ENCODE results near the gene TERC. TPM values are rescaled to one million over a fixed set of nuclear protein-coding genes. Genes with fewer than 3 reads are reported as not detected.
A peak's percentile ranks its signal among the peaks of the same experiment; 100 is the strongest.

Gene TERC
- total and polyA plus RNA-seq, 2 experiments from 2014 or later, result 2.0 to 216 TPM

DNA sequence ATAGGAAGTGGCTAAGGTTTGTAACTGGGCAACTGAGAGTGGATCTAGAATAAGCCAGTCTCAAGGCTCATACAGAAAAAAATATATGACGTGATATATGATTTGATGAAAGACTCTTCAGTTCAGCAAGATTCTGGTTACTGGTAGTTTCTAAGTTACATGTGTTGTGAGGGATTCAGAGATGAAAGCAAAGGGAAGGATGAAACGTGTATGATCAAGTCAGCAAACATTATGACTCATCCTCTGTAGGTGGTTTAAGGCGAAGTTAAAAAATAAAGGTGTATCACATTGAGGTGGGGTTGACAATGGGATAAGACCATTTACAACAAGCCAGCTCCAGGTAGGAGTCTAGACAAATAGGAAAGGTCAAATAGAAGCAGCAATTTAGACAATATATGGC is 16.2 kb downstream of the TERC start:
- 42% methylated on average over 3 of the region's 3 CpGs for WGBS (ENCODE audit: low lambda C conversion rate, missing lambda C conversion rate)
- Histone ChIP-seq H2AFZ (no peak overlapping the region), H3K27ac (peak overlapping the region; percentile 23), H3K9me3 (ENCODE audit: low read depth) (no peaks in the 10 kb centered on the region), H4K20me1 (ENCODE audit: insufficient read depth, poor library complexity, severe bottlenecking) (no peaks in the 10 kb centered on the region), H3K4me2 (no peak overlapping the region), H3K9me2 (replicated peaks; ENCODE audit: insufficient read depth) (no peaks in the 10 kb centered on the region), H3K36me3 (replicated peaks; ENCODE audit: insufficient read depth, low read depth) (no peaks in the 10 kb centered on the region), H3K4me3 (no peak overlapping the region), H3K79me2 (no peaks in the 10 kb centered on the region), H3K4me1 (ENCODE audit: insufficient read depth) (no peaks in the 10 kb centered on the region), H3K27me3 (no peaks in the 10 kb centered on the region)
- no peak for DNase-seq (ENCODE audit: low spot score)
- TF ChIP-seq, protein P1, sequence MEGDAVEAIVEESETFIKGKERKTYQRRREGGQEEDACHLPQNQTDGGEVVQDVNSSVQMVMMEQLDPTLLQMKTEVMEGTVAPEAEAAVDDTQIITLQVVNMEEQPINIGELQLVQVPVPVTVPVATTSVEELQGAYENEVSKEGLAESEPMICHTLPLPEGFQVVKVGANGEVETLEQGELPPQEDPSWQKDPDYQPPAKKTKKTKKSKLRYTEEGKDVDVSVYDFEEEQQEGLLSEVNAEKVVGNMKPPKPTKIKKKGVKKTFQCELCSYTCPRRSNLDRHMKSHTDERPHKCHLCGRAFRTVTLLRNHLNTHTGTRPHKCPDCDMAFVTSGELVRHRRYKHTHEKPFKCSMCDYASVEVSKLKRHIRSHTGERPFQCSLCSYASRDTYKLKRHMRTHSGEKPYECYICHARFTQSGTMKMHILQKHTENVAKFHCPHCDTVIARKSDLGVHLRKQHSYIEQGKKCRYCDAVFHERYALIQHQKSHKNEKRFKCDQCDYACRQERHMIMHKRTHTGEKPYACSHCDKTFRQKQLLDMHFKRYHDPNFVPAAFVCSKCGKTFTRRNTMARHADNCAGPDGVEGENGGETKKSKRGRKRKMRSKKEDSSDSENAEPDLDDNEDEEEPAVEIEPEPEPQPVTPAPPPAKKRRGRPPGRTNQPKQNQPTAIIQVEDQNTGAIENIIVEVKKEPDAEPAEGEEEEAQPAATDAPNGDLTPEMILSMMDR (IDR thresholded peaks at IDR 0.05; ENCODE audit: poor library complexity), result no peak
- TF ChIP-seq EZH2phosphoT487 (IDR thresholded peaks at IDR 0.05; ENCODE audit: low read depth, severe bottlenecking, unreplicated experiment), result no peak
- TF ChIP-seq EZH2 (IDR thresholded peaks at IDR 0.05; ENCODE audit: borderline replicate concordance), result no peak

DNA sequence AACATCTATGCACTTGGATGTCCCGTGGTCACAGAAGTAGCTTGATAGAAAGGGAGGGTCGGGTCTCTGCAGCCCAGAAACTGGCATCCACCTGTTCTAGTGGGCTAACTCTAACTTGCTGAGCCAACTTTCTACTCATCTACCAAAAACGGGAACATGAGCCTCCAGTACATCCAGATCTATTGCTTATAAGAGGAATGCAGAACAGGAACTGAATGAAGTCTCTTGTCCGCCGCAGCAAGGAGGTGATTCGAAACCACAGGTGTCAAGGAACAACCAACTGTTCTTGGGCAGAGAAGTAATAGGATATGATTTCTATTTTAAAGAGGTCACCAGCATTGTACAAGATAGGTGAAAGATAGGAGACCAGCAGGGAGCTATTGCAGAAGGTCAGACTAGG is 17.9 kb downstream of the TERC start:
- WGBS (ENCODE audit: low lambda C conversion rate, missing lambda C conversion rate), result 72% methylated on average over 6 of the region's 6 CpGs
- no peak overlapping the region for H2AFZ ChIP-seq

DNA sequence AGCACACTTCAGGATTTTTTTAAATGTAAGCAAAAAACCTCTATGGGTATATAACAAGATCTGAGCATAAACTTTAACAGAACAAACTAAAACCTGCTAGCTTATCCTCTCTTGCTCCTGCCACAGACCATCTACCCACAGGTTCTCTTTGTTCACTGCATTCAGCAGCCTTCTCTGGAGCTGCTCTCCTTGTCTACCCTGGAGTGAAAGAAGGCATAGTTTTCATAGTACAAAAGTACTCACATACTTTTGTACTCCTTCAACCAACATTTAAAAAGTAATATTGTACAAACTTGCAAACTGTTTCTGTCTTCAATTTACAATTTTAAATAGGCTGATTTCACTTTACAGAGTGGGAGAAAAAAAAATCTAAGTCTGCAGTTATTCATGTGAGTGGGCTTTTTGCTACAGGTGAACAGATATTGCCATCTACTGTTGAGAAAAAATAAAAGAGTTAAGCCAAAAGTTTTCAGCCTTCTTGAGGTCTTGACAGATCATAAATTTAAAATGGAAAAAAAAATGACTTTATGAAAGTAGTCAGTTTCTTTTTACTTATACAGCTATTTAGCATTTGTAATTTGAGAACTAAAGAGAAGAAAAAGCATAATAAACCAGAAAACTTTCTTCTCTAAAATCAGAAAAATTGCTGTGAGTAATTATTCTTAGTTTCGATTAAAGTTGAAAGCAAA is 20.4 kb downstream of the TERC start:
- no peaks in the 10 kb centered on the region for H3K36me3 ChIP-seq (replicated peaks; ENCODE audit: insufficient read depth, low read depth)
- H2AFZ ChIP-seq, result no peak overlapping the region
- no peaks in the 10 kb centered on the region for H3K9me3 ChIP-seq (ENCODE audit: low read depth)
- H4K20me1 ChIP-seq (ENCODE audit: insufficient read depth, poor library complexity, severe bottlenecking), result no peaks in the 10 kb centered on the region
- no peak overlapping the region for H3K4me3 ChIP-seq
- no peaks in the 10 kb centered on the region for H3K79me2 ChIP-seq
- H3K4me2 ChIP-seq, result no peak overlapping the region
- H3K9me2 ChIP-seq (replicated peaks; ENCODE audit: insufficient read depth), result no peaks in the 10 kb centered on the region
- no peak for TF ChIP-seq EZH2phosphoT487 (IDR thresholded peaks at IDR 0.05; ENCODE audit: low read depth, severe bottlenecking, unreplicated experiment)
- TF ChIP-seq, protein P1 (IDR thresholded peaks at IDR 0.05; ENCODE audit: poor library complexity), result peak; percentile 60
- no peak overlapping the region for H3K27ac ChIP-seq
- WGBS (ENCODE audit: low lambda C conversion rate, missing lambda C conversion rate), result 54% methylated on average over 1 of the region's 1 CpG
- no peaks in the 10 kb centered on the region for H3K4me1 ChIP-seq (ENCODE audit: insufficient read depth)
- no peaks in the 10 kb centered on the region for H3K27me3 ChIP-seq
- DNase-seq (ENCODE audit: low spot score), result no peak

More for the DNA sequence above, 17.9 kb downstream of the TERC start:
- Histone ChIP-seq H3K4me3 (no peak overlapping the region), H3K36me3 (replicated peaks; ENCODE audit: insufficient read depth, low read depth) (no peaks in the 10 kb centered on the region), H3K27ac (no peak overlapping the region), H3K27me3 (no peaks in the 10 kb centered on the region), H4K20me1 (ENCODE audit: insufficient read depth, poor library complexity, severe bottlenecking) (no peaks in the 10 kb centered on the region), H3K4me2 (no peak overlapping the region), H3K79me2 (no peaks in the 10 kb centered on the region), H3K9me3 (ENCODE audit: low read depth) (no peaks in the 10 kb centered on the region), H3K9me2 (replicated peaks; ENCODE audit: insufficient read depth) (no peaks in the 10 kb centered on the region), H3K4me1 (ENCODE audit: insufficient read depth) (no peaks in the 10 kb centered on the region)
- TF ChIP-seq EZH2phosphoT487 (IDR thresholded peaks at IDR 0.05; ENCODE audit: low read depth, severe bottlenecking, unreplicated experiment) (no peak), EZH2 (IDR thresholded peaks at IDR 0.05; ENCODE audit: borderline replicate concordance) (no peak)
- TF ChIP-seq, protein P1 (IDR thresholded peaks at IDR 0.05; ENCODE audit: poor library complexity), result no peak
- no peak for DNase-seq (ENCODE audit: low spot score)

Measured in hepatocyte (in vitro differentiated cells).